IMR-90 (cell line): ENCODE data around the gene NBPF15. TPM values are rescaled to one million over a fixed set of nuclear protein-coding genes. Genes with fewer than 3 reads are reported as not detected.
"Not testable (repeated sequence)": the region's sequence is repeated elsewhere in the genome, so short reads cannot be mapped to it uniquely, and the experiment has no call there.

Source experiments
- ATAC-seq: fragments of 200-7000 bp; cut with Tn5 transposase; 2 replicates; pipeline ENCODE4 v1.9.1; 2020; ENCODE audit warnings: low read depth, mild to moderate bottlenecking, moderate library complexity
- BruUV-seq: library from RNA; stranded (reverse); fragments of 400-500 nt; replicated peaks from 2 replicates; lab custom pipeline; 2021; lab: Mats Ljungman, UMichigan
- CTCF ChIA-PET: fragments of 300-600 bp; formaldehyde crosslinking; extraction: SDS; loops from one replicate; lab custom pipeline; 2021; ENCODE audit warnings: antibody characterized with exemption; lab: Yijun Ruan, JAX
- POLR2A ChIA-PET: fragments of 300-600 bp; sonication (Branson Sonifier 250); formaldehyde crosslinking; loops from one replicate; lab custom pipeline; 2022; ENCODE audit warnings: antibody characterized with exemption; ENCODE audit not compliant: unreplicated experiment; lab: Charles Lee
- DNase-seq: peaks from one replicate; pipeline ENCODE4 v3.0.0; 2013
- H2AFZ ChIP-seq: replicated peaks from 2 replicates; pipeline ENCODE3; 2013; ENCODE audit warnings: low read length, mild to moderate bottlenecking; ENCODE audit not compliant: poor library complexity
- H2AK5ac ChIP-seq: 2 replicates; pipeline ENCODE4 v1.6.1; 2013; ENCODE audit warnings: low read depth, low read length, inconsistent platforms
- H2AK9ac ChIP-seq: replicated peaks from 2 replicates; pipeline ENCODE3; 2013; ENCODE audit warnings: mild to moderate bottlenecking, low read depth, low read length, moderate library complexity; ENCODE audit not compliant: poor library complexity
- H2BK120ac ChIP-seq: 2 replicates; pipeline ENCODE4 v1.6.1; 2013; ENCODE audit warnings: low read depth, low read length, inconsistent platforms
- H2BK15ac ChIP-seq: 3 replicates; pipeline ENCODE4 v1.6.1; 2013; ENCODE audit warnings: low read depth, low read length, inconsistent platforms
- H2BK20ac ChIP-seq: 2 replicates; pipeline ENCODE4 v1.6.1; 2013; ENCODE audit warnings: low read depth, mild to moderate bottlenecking, inconsistent platforms, low read length, moderate library complexity
- H2BK5ac ChIP-seq: 2 replicates; pipeline ENCODE4 v1.6.1; 2013; ENCODE audit warnings: mild to moderate bottlenecking, low read depth, low read length, inconsistent platforms; ENCODE audit not compliant: poor library complexity, severe bottlenecking
- H3K14ac ChIP-seq: replicated peaks from 2 replicates; pipeline ENCODE4 v1.6.1; 2013; ENCODE audit warnings: low read depth, low read length, inconsistent platforms
- H3K18ac ChIP-seq: 2 replicates; pipeline ENCODE4 v1.6.1; 2013; ENCODE audit warnings: low read depth, low read length, control low read depth
- H3K23ac ChIP-seq: 2 replicates; pipeline ENCODE4 v1.6.1; 2013; ENCODE audit warnings: low read depth, low read length, inconsistent platforms
- H3K27ac ChIP-seq: 2 replicates; pipeline ENCODE4 v1.5.1; 2013; ENCODE audit warnings: mild to moderate bottlenecking, control low read depth, low read length; ENCODE audit not compliant: insufficient read depth
- H3K27me3 ChIP-seq: 2 replicates; pipeline ENCODE4 v1.6.1; 2013; ENCODE audit warnings: low read length; ENCODE audit not compliant: control insufficient read depth, insufficient read depth
- H3K36me3 ChIP-seq: 2 replicates; pipeline ENCODE4 v1.6.1; 2013; ENCODE audit warnings: low read length, mixed read lengths; ENCODE audit not compliant: control insufficient read depth, insufficient read depth
- H3K4ac ChIP-seq: 2 replicates; pipeline ENCODE4 v1.6.1; 2013; ENCODE audit warnings: low read depth, low read length, inconsistent platforms
- H3K4me1 ChIP-seq: 2 replicates; pipeline ENCODE4 v1.6.1; 2013; ENCODE audit warnings: low read length, mixed read lengths; ENCODE audit not compliant: control insufficient read depth, insufficient read depth
- H3K4me2 ChIP-seq: 2 replicates; pipeline ENCODE4 v1.6.1; 2013; ENCODE audit warnings: low read depth, mild to moderate bottlenecking, control low read depth, low read length, moderate library complexity
- H3K4me3 ChIP-seq: 2 replicates; pipeline ENCODE4 v1.5.1; 2013; ENCODE audit warnings: low read depth, mild to moderate bottlenecking, control low read depth, low read length, moderate library complexity; ENCODE audit not compliant: insufficient read depth
- H3K56ac ChIP-seq: 2 replicates; pipeline ENCODE4 v1.6.1; 2013; ENCODE audit warnings: low read length, inconsistent platforms; ENCODE audit not compliant: insufficient read depth; ENCODE audit errors: extremely low read depth
- H3K79me1 ChIP-seq, 2 experiments: 2 replicates each; pipeline ENCODE4 v1.6.1; 2013; ENCODE audit warnings: low read length in 2 of 2, inconsistent platforms in 1 of 2, low read depth in 1 of 2
- H3K9ac ChIP-seq: 2 replicates; pipeline ENCODE4 v1.6.1; 2013; ENCODE audit warnings: low read depth, low read length, control low read depth
- H3K9me1 ChIP-seq: 2 replicates; pipeline ENCODE4 v1.6.1; 2013; ENCODE audit warnings: low read length, inconsistent platforms; ENCODE audit not compliant: insufficient read depth
- H3K9me3 ChIP-seq: 2 replicates; pipeline ENCODE4 v1.6.1; 2013; ENCODE audit warnings: low read length; ENCODE audit not compliant: control insufficient read depth, insufficient read depth
- H4K20me1 ChIP-seq: 2 replicates; pipeline ENCODE4 v1.6.1; 2013; ENCODE audit warnings: low read length, inconsistent platforms; ENCODE audit not compliant: insufficient read depth
- H4K5ac ChIP-seq: 2 replicates; pipeline ENCODE4 v1.6.1; 2013; ENCODE audit warnings: mild to moderate bottlenecking, low read depth, low read length, control low read depth
- H4K8ac ChIP-seq, 2 experiments: 2 replicates each; pipeline ENCODE4 v1.6.1; 2013; ENCODE audit warnings: low read depth in 2 of 2, low read length in 2 of 2, control low read depth in 1 of 2, inconsistent platforms in 1 of 2
- H4K91ac ChIP-seq: 2 replicates; pipeline ENCODE4 v1.6.1; 2013; ENCODE audit warnings: low read depth, low read length, inconsistent platforms; ENCODE audit not compliant: insufficient read depth
- CEBPB ChIP-seq: IDR thresholded peaks from 2 replicates; pipeline ENCODE4 v1.6.1; 2012; ENCODE audit warnings: low read depth, low read length, improper control_type of control experiment
- WGBS, 2 experiments: methylation state at CpG; one replicate each; pipeline versions ENCODE4 v1.1.5 to v1.1.7; 2013; ENCODE audit warnings: missing lambda C conversion rate in 2 of 2; ENCODE audit not compliant: insufficient read length in 1 of 2; ENCODE audit errors: extremely low coverage in 2 of 2; 5-methylcytosine and 5-hydroxymethylcytosine counted together
- dilution Hi-C: fragments of 300-500 bp; cut with HindIII; formaldehyde crosslinking; loops from one replicate; pipeline ENCODE4 v1.14.3; 2018; ENCODE audit warnings: low sequenced_read_pairs; ENCODE audit not compliant: unreplicated experiment
- in situ Hi-C: fragments of 300-500 bp; cut with MboI; formaldehyde crosslinking; loops from 3 replicates; pipeline ENCODE4 v1.14.3; 2019; ENCODE audit warnings: low sequenced_read_pairs, inconsistent platforms, mixed read lengths
- intact Hi-C: fragments of 100-400 bp; cut with micrococcal nuclease; formaldehyde crosslinking; loops from 2 replicates; pipeline ENCODE4 v1.10.0; 2022
- polyA plus RNA-seq, 3 experiments: library from polyadenylated mRNA; depleted of rRNA; stranded (reverse); fragments of >200 nt; gene quantifications; 2 replicates each; pipeline ENCODE4 v1.2.3, GENCODE V29; 2012; ENCODE audit warnings: low replicate concordance in 1 of 3
- total RNA-seq: library from RNA; depleted of rRNA; stranded (reverse); fragments of >200 nt; gene quantifications from 2 replicates; pipeline ENCODE4 v1.2.3, GENCODE V29; 2012

Gene NBPF15
- total and polyA plus RNA-seq, 2 of the 4 experiments (the other 2 are of a cell fraction) = 31.0 to 42.7 TPM

DNA sequence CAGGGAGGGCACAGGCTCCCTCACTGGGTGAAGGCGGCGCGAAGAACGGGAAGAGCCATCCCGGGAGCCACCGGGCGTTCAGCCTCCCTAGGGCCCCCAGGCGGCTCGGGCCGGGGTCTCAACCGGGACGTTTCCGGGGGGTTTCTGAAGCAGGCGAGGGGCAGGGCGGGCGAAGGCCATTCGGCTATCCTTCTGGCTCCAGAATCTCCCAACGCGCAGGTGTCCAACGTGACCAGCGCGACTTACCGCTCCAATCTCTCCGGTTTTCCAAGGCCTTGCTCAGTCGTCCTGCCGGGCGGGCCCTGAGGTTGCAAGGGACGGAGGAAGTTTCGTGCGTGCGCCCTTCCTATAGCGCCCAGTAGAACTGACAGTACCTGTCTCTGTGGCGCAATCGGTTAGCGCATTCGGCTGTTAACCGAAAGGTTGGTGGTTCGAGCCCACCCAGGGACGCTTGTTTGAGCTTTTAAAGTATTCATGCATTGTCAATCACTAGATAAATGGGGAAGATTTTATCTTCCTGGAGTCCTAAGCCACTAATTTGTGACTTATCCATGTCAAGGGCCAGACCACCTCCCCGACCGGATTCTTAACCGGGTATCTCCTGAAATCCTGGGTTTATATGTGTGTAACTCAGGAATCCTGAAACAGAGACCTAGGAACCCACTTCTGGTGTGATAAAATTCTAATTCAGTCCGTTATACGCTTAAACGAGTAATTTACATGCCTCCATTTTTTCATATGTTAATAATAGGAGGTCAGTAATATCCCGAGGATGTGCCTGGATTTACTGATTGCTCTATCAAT lies 42.4 kb downstream of the NBPF15 start:
- H4K8ac ChIP-seq, BruUV-seq, H3K18ac ChIP-seq, H2BK15ac ChIP-seq, H3K4ac ChIP-seq, H2AK9ac ChIP-seq, H2BK5ac ChIP-seq, H4K20me1 ChIP-seq, CTCF ChIA-PET, H3K27me3 ChIP-seq, H3K9me3 ChIP-seq, H4K5ac ChIP-seq, H3K36me3 ChIP-seq, H2AFZ ChIP-seq, H2BK20ac ChIP-seq, H3K79me1 ChIP-seq, H3K14ac ChIP-seq, dilution Hi-C loops, POLR2A ChIA-PET, in situ Hi-C loops, H2BK120ac ChIP-seq, H3K56ac ChIP-seq, H2AK5ac ChIP-seq, H3K9ac ChIP-seq, H3K4me1 ChIP-seq, ATAC-seq, H4K91ac ChIP-seq, intact Hi-C loops, H3K27ac ChIP-seq, H3K9me1 ChIP-seq, H3K23ac ChIP-seq: not testable (repeated sequence)
- peak; percentile 67 for DNase-seq
- H3K4me2 ChIP-seq = peak overlapping the region; percentile 63
- H3K4me3 ChIP-seq = peak overlapping the region; percentile 48
- WGBS, 2 experiments = 0% methylated on average over 7 of the region's 46 CpGs; no CpG with 5 or more reads in 1 of the 2 experiments
- TF ChIP-seq CEBPB = peak; percentile 55

GRCh38 chr1:144413404-144414118 lies 47.9 kb downstream of the NBPF15 start:
- Histone ChIP-seq H3K4me3 (peak overlapping the region; percentile 46), H3K9ac (0 out of 2 replicates have a peak overlapping the region, but pooled peaks have one; percentile 13), H3K4me2 (peak overlapping the region; percentile 31)
- H4K5ac ChIP-seq, H2BK120ac ChIP-seq, POLR2A ChIA-PET, in situ Hi-C loops, H4K20me1 ChIP-seq, DNase-seq, H3K14ac ChIP-seq, H3K18ac ChIP-seq, H2BK5ac ChIP-seq, BruUV-seq, H2BK15ac ChIP-seq, ATAC-seq, CTCF ChIA-PET, H3K27ac ChIP-seq, H3K27me3 ChIP-seq, H3K9me1 ChIP-seq, H2AK9ac ChIP-seq, H3K9me3 ChIP-seq, H3K36me3 ChIP-seq, H3K4me1 ChIP-seq, H2AK5ac ChIP-seq, H4K91ac ChIP-seq, H2BK20ac ChIP-seq, intact Hi-C loops, dilution Hi-C loops, H3K23ac ChIP-seq, H3K4ac ChIP-seq, H3K79me1 ChIP-seq, H3K56ac ChIP-seq, H4K8ac ChIP-seq, H2AFZ ChIP-seq: not testable (repeated sequence)
- no CpG with 5 or more reads among the region's 26 CpGs for WGBS, 2 experiments
